ENCODE data around the gene PRDM15. TPM values are rescaled to one million over a fixed set of nuclear protein-coding genes. Genes with fewer than 3 reads are reported as not detected.

Gene PRDM15
- total RNA-seq, 1 experiment from 2014 or later, result 11.2 TPM

- ChIA-PET CTCF (no interaction called here), POLR2A (no interaction called here)
- no peak for TF ChIP-seq SIN3A (IDR thresholded peaks at IDR 0.05; ENCODE audit: borderline replicate concordance, insufficient read depth, low read depth, low read length)
- no peak for TF ChIP-seq TCF7L2 (IDR thresholded peaks at IDR 0.05; ENCODE audit: low read depth, low read length)
- TF ChIP-seq, protein P1, sequence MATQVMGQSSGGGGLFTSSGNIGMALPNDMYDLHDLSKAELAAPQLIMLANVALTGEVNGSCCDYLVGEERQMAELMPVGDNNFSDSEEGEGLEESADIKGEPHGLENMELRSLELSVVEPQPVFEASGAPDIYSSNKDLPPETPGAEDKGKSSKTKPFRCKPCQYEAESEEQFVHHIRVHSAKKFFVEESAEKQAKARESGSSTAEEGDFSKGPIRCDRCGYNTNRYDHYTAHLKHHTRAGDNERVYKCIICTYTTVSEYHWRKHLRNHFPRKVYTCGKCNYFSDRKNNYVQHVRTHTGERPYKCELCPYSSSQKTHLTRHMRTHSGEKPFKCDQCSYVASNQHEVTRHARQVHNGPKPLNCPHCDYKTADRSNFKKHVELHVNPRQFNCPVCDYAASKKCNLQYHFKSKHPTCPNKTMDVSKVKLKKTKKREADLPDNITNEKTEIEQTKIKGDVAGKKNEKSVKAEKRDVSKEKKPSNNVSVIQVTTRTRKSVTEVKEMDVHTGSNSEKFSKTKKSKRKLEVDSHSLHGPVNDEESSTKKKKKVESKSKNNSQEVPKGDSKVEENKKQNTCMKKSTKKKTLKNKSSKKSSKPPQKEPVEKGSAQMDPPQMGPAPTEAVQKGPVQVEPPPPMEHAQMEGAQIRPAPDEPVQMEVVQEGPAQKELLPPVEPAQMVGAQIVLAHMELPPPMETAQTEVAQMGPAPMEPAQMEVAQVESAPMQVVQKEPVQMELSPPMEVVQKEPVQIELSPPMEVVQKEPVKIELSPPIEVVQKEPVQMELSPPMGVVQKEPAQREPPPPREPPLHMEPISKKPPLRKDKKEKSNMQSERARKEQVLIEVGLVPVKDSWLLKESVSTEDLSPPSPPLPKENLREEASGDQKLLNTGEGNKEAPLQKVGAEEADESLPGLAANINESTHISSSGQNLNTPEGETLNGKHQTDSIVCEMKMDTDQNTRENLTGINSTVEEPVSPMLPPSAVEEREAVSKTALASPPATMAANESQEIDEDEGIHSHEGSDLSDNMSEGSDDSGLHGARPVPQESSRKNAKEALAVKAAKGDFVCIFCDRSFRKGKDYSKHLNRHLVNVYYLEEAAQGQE (IDR thresholded peaks at IDR 0.05; ENCODE audit: insufficient read depth in 1 of 2, low read depth in 2 of 2, low read length in 1 of 2), result no peak
- no peak for TF ChIP-seq POLR2AphosphoS5 (IDR thresholded peaks at IDR 0.05; ENCODE audit: low read depth, low read length)
- TF ChIP-seq, protein P2, sequence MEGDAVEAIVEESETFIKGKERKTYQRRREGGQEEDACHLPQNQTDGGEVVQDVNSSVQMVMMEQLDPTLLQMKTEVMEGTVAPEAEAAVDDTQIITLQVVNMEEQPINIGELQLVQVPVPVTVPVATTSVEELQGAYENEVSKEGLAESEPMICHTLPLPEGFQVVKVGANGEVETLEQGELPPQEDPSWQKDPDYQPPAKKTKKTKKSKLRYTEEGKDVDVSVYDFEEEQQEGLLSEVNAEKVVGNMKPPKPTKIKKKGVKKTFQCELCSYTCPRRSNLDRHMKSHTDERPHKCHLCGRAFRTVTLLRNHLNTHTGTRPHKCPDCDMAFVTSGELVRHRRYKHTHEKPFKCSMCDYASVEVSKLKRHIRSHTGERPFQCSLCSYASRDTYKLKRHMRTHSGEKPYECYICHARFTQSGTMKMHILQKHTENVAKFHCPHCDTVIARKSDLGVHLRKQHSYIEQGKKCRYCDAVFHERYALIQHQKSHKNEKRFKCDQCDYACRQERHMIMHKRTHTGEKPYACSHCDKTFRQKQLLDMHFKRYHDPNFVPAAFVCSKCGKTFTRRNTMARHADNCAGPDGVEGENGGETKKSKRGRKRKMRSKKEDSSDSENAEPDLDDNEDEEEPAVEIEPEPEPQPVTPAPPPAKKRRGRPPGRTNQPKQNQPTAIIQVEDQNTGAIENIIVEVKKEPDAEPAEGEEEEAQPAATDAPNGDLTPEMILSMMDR (IDR thresholded peaks at IDR 0.05), result no peak
- no TSS peak for BruUV-seq (replicated peaks)
- ATAC-seq (no peak), DNase-seq (ENCODE audit: low read depth, low spot score) (no peak)
- Histone ChIP-seq H3K27me3 (ENCODE audit: control insufficient read depth, insufficient read depth, low read length) (no peaks in the 10 kb centered on the region), H3K9me3 (ENCODE audit: control insufficient read depth, insufficient read depth, low read depth, low read length) (no peaks in the 10 kb centered on the region), H3K36me3 (ENCODE audit: control insufficient read depth, insufficient read depth, low read length) (no peaks in the 10 kb centered on the region; the same call in 1 of the 2 replicates), H3K4me1 (ENCODE audit: control insufficient read depth, insufficient read depth, low read length) (no peaks in the 10 kb centered on the region), H3K27ac (ENCODE audit: low read length) (no peak overlapping the region), H3K4me3 (ENCODE audit: low read depth in 2 of 2, low read length in 2 of 2) (no peak overlapping the region)
- in situ Hi-C loops (cut with HindIII; ENCODE audit: low pct_unique_long_range_greater_than_20kb, low sequenced_read_pairs) (no loop called here), intact Hi-C loops (cut with micrococcal nuclease; ENCODE audit: unreplicated experiment) (no loop called here)
Measured at GRCh38 chr21:41854426-41854995, 24.6 kb downstream of the PRDM15 start.

DNA sequence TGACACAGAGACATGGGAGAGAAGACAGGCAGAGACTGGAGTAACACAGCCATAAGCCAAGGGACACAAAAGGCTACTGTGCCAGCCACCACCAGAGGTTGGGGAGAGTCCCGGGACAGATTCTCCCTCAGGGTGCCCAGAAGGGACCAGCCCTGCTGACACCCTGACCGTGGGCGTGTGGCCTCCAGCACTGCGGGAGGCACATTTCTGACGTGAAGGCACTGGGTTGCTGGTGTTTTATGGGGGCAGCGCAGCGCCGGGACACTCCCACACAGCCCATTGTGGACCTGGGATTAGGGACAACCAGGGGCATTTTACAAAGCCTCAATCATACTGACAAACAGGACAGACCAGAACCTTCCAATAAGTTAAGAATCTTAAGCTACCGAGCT is 26.2 kb downstream of the PRDM15 start:
- Histone ChIP-seq H3K27me3 (ENCODE audit: control insufficient read depth, insufficient read depth, low read length) (no peaks in the 10 kb centered on the region), H3K36me3 (ENCODE audit: control insufficient read depth, insufficient read depth, low read length) (no peaks in the 10 kb centered on the region; the same call in 1 of the 2 replicates), H3K9me3 (ENCODE audit: control insufficient read depth, insufficient read depth, low read depth, low read length) (no peaks in the 10 kb centered on the region), H3K4me1 (ENCODE audit: control insufficient read depth, insufficient read depth, low read length) (no peaks in the 10 kb centered on the region), H3K4me3 (ENCODE audit: low read depth in 2 of 2, low read length in 2 of 2) (no peak overlapping the region), H3K27ac (ENCODE audit: low read length) (no peak overlapping the region)
- in situ Hi-C loops (cut with HindIII; ENCODE audit: low pct_unique_long_range_greater_than_20kb, low sequenced_read_pairs) (no loop called here), intact Hi-C loops (cut with micrococcal nuclease; ENCODE audit: unreplicated experiment) (no loop called here)
- TF ChIP-seq, protein P1 (IDR thresholded peaks at IDR 0.05; ENCODE audit: insufficient read depth in 1 of 2, low read depth in 2 of 2, low read length in 1 of 2), result no peak
- TF ChIP-seq SIN3A (IDR thresholded peaks at IDR 0.05; ENCODE audit: borderline replicate concordance, insufficient read depth, low read depth, low read length) (no peak), TCF7L2 (IDR thresholded peaks at IDR 0.05; ENCODE audit: low read depth, low read length) (no peak)
- TF ChIP-seq, protein P2 (IDR thresholded peaks at IDR 0.05), result no peak
- ATAC-seq, result no peak
- no peak for DNase-seq (ENCODE audit: low read depth, low spot score)
- BruUV-seq (replicated peaks), result no TSS peak
- ChIA-PET CTCF (interaction anchor here (0.6 kb wide), 1 partner anchor 240 kb away, joined by 4 read pairs; no protein-coding TSS in a partner anchor), POLR2A (no interaction called here)
